VCaP (cell line): ENCODE results near the gene DRICH1.
"Not testable (repeated sequence)": the region's sequence is repeated elsewhere in the genome, so short reads cannot be mapped to it uniquely, and the experiment has no call there.

Experiments
- H3K27ac ChIP-seq: fragments of 450-650 bp; 2 replicates; pipeline ENCODE4 v1.5.1; 2017
- TF ChIP-seq, protein P1 (sequence below): fragments of 450-650 bp; conservative IDR thresholded peaks from 2 replicates; pipeline ENCODE4 v1.5.1; 2017; ENCODE audit warnings: mild to moderate bottlenecking, moderate library complexity

DRICH1 gene

DNA sequence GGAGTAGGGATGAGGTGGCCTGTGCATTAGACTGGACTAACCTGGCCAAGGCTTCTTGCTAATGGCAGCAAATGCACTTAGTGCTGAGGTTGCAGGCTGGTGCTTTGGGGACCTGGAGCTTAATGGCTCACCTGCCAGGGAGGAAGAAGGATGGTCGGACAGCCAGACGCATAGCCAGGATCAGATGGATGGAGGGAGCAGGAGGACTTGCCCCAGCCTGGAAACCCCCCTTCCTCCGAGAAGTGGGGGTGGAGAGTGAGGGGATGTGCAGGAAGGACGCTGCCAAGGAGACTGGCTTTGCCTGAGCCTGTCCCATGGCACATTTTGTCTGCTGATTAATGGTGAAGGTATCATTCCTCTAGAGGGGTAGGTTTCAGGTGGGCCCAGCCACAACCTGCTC lies 69.9 kb downstream of the DRICH1 start:
- TF ChIP-seq, protein P1, sequence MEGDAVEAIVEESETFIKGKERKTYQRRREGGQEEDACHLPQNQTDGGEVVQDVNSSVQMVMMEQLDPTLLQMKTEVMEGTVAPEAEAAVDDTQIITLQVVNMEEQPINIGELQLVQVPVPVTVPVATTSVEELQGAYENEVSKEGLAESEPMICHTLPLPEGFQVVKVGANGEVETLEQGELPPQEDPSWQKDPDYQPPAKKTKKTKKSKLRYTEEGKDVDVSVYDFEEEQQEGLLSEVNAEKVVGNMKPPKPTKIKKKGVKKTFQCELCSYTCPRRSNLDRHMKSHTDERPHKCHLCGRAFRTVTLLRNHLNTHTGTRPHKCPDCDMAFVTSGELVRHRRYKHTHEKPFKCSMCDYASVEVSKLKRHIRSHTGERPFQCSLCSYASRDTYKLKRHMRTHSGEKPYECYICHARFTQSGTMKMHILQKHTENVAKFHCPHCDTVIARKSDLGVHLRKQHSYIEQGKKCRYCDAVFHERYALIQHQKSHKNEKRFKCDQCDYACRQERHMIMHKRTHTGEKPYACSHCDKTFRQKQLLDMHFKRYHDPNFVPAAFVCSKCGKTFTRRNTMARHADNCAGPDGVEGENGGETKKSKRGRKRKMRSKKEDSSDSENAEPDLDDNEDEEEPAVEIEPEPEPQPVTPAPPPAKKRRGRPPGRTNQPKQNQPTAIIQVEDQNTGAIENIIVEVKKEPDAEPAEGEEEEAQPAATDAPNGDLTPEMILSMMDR, result no peak
- no peak overlapping the region for H3K27ac ChIP-seq

DNA sequence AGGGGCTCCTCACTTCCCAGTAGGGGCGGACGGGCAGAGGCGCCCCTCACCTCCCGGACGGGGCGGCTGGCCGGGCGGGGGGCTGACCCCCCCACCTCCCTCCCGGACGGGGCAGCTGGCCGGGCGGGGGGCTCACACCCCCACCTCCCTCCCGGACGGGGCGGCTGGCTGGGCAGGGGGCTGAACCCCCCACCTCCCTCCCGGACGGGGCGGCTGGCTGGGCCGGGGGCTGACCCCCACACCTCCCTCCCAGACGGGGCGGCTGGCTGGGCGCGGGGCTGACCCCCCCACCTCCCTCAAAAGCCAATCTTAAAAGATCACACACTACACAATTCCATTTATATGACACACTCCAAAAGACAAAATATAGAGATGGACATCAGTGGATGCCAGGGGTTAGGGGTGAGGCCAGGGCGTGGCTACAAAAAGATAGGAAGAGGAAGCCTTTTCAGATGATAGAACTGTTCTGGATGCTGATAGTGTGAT lies 71.1 kb downstream of the DRICH1 start:
- H3K27ac ChIP-seq, result not testable (repeated sequence)

DNA sequence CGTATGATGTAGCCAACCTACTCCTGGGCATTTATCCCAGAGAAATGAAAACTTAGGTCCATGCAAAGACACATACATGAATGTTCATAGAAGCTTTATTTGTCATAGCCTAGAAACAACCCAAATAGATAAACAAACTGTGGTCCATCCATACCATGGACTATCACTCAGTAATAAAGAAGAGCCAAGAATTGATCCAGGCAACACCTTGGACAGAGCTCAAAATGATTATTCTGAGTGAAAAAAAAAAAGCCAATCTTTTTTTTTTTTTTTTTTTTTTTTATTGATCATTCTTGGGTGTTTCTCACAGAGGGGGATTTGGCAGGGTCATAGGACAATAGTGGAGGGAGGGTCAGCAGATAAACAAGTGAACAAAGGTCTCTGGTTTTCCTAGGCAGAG lies 71.9 kb downstream of the DRICH1 start:
- H3K27ac ChIP-seq, result not testable (repeated sequence)
